WI38 (cell line): ENCODE results near the gene HECTD4.

Experiments used
- H3K4me3 ChIP-seq: 2 replicates; pipeline ENCODE4 v1.5.1; 2011; ENCODE audit warnings: low read depth, mild to moderate bottlenecking, control low read depth, low read length
- TF ChIP-seq, protein P1 (sequence below): IDR thresholded peaks from 2 replicates; pipeline ENCODE4 v1.5.1; 2012; ENCODE audit warnings: low read depth, mild to moderate bottlenecking, control low read depth, low read length

HECTD4 gene

DNA sequence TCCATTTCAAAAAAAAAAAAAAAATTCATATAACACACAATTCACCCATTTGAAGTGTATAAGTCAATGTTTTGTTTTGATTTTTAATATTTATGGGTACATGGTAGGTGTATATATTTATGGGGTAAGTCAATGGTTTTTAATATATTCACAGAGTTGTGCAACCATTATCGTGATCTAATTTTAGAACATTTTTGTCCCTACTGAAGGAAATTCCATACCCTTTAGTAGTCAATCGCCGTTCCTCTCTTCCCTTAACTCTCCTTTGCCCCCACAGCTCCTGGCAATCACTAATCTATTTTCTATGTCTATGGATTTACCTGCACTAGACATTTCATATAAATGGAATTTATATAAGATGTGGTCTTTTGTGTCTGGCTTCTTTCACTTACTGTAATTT is 164.1 kb downstream of the HECTD4 start:
- TF ChIP-seq, protein P1, sequence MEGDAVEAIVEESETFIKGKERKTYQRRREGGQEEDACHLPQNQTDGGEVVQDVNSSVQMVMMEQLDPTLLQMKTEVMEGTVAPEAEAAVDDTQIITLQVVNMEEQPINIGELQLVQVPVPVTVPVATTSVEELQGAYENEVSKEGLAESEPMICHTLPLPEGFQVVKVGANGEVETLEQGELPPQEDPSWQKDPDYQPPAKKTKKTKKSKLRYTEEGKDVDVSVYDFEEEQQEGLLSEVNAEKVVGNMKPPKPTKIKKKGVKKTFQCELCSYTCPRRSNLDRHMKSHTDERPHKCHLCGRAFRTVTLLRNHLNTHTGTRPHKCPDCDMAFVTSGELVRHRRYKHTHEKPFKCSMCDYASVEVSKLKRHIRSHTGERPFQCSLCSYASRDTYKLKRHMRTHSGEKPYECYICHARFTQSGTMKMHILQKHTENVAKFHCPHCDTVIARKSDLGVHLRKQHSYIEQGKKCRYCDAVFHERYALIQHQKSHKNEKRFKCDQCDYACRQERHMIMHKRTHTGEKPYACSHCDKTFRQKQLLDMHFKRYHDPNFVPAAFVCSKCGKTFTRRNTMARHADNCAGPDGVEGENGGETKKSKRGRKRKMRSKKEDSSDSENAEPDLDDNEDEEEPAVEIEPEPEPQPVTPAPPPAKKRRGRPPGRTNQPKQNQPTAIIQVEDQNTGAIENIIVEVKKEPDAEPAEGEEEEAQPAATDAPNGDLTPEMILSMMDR = no peak

DNA sequence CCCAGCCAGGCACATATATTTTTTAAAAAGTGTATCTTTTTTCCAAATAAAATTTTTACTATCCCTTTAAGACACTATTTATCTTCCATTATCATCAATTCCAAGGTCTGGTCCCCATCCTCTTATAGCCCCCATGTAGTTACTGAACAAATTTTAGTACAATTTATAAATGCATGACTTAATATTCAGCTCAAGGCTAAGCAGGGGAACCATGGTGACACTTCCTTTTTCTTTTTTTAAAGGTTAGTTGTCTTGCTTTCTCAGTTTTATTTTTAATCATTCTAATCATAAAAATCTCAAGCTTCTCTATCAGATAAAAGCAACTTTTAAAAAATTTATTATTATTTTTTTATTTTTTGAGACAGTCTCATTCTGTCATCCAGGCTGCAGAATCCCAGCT is 164.6 kb downstream of the HECTD4 start:
- H3K4me3 ChIP-seq = no peak overlapping the region
- TF ChIP-seq, protein P1 = no peak

More for the DNA sequence above, 164.1 kb downstream of the HECTD4 start:
- no peak overlapping the region for H3K4me3 ChIP-seq

DNA sequence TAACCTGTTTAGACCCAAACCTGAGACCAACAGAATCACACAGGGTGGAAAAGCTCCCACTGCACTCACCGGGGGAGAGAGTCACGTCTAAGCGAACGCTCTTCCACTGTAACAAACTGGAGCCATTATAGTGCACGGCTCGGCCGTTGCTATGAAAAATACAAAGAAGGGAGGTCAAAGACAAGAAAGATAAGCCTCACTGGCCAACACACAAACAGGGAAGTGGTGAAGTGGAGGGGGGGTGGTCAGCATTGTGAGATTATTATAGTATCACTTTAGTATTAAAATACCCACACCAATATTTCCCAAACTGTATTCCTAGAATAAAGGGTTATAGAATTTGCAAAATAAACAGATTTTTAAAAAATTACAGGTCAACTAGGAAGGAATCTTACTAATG is 166.0 kb downstream of the HECTD4 start:
- TF ChIP-seq, protein P1 = no peak

DNA sequence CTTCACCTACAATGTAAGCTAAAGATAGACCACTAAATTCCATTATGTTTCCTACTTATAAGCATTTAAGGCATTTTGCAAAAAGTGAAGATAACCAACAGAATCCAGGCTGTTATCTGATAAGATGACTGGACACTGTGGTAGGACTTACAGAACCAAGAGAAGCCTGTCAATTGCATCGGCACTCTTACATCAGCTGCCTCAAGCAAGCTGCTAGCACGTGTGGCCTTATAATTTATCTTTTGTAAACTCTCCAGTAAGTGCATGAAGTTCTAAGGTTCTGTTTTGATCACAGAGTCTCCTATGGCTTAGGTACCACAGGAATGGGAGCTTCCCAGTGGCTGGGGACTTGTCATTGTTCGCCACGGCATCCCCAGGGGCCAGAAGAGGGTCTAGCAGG is 168.2 kb downstream of the HECTD4 start:
- TF ChIP-seq, protein P1 = no peak
- H3K4me3 ChIP-seq = no peak overlapping the region

More for the DNA sequence above, 166.0 kb downstream of the HECTD4 start:
- no peak overlapping the region for H3K4me3 ChIP-seq

DNA sequence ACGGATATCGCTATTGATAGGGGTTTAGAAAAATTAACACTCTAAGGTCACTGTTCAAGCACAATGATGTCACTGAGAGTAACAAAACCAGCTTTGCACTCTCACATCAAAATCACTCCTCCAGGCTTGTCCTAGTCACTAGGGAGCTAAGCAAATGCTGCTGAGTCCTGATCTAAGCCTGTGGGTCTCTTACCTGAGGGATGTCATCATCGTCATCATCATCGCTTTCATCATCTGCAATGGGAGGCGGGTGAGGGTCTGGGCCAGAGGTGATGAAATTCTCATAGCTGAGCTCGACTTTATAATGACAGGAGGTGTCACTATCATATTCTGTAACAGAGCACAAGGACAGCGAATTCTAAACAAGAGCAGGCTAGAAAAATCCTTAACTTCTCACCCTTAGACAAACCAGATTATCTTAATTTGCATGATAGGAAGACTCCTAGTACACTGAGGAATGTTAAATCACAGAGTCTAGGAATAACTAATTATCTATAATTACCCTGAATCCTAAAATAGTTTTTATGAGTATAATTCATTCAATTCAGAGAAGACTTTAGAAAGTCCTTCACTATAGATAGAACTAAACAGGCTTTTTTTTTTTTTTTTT is 173.8 kb downstream of the HECTD4 start:
- TF ChIP-seq, protein P1 = no peak
- H3K4me3 ChIP-seq = no peak overlapping the region

DNA sequence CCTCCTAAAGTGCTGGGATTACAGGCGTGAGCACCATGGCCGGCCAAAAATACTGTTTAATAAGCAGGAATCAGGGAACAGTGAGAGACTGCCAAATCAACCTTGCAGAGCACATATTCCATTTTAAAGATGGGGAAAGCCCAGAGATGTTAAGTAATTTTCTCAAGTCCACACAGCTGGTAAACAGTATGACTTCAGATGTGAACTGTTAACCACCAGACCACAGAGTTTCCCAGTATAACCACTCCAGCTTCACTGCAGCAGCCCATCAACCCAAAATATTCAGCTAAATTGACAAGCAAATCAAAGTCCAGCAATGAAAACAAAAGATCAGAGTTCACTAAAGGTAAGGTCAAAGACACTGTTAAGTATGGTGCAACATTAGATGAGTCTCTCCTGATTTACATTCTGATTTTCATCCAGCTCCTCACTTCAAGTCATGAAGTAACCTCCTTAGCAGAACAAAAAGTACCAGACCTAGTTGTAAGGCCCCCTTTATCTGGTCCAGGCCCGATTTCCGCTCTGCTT is 174.8 kb downstream of the HECTD4 start:
- no peak overlapping the region for H3K4me3 ChIP-seq
- TF ChIP-seq, protein P1 = no peak

DNA sequence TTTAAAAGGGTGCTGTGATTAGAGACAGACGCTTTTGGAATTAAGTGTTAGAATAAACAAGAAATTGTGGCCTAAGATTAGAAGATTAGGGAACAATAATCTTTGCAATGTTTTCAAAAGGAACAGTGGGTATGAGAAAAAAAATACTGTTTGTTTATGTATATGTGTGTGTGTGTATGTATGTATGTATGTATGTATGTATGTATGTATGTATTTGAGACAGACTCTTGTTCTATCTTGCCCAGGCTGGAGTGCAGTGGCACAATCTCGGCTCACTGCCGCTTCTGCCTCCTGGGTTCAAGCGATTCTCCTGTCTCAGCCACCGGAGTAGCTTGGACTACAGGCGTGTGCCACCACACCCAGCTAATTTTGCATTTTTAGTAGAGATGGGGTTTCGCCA is 175.3 kb downstream of the HECTD4 start:
- TF ChIP-seq, protein P1 = no peak

More for the DNA sequence above, 175.3 kb downstream of the HECTD4 start:
- no peak overlapping the region for H3K4me3 ChIP-seq
